CD4-positive, alpha-beta T cell (primary cell): ENCODE data around the gene RIPK4. TPM values are rescaled to one million over a fixed set of nuclear protein-coding genes. Genes with fewer than 3 reads are reported as not detected.

Source experiments
- ATAC-seq: fragments of 200-7000 bp; cut with Tn5 transposase; one replicate; pipeline ENCODE4 v1.10.0; 2022; ENCODE audit warnings: mild to moderate bottlenecking; ENCODE audit not compliant: poor library complexity
- CTCF ChIA-PET: fragments of 350-600 bp; sonication (Branson Sonifier 250); formaldehyde crosslinking; loops from one replicate; lab custom pipeline; 2021; ENCODE audit warnings: antibody characterized with exemption, inconsistent platforms; lab: Charles Lee
- POLR2A ChIA-PET: fragments of 350-600 bp; sonication (Branson Sonifier 250); formaldehyde crosslinking; loops from one replicate; lab custom pipeline; 2021; ENCODE audit warnings: antibody characterized with exemption, inconsistent platforms; lab: Charles Lee
- DNase-seq, 14 experiments: peaks; one replicate each; pipeline ENCODE4 v3.0.0-alpha.2; 2013 to 2020; ENCODE audit warnings: mixed read lengths in 2 of 14
- H3K27ac ChIP-seq, 2 donors: one replicate each; pipeline versions ENCODE4 v1.5.1 to v1.7.0; 2013; ENCODE audit warnings: low read length in 2 of 2, low read depth in 1 of 2, mild to moderate bottlenecking in 1 of 2
- H3K27me3 ChIP-seq, 2 experiments: 1 replicate in 1 of 2; 2 replicates in 1 of 2; pipeline versions ENCODE4 v1.6.1 to v1.7.0; 2013; ENCODE audit warnings: low read length in 2 of 2, control low read depth in 1 of 2, mild to moderate bottlenecking in 1 of 2, moderate library complexity in 1 of 2; ENCODE audit not compliant: insufficient read depth in 2 of 2, control insufficient read depth in 1 of 2
- H3K36me3 ChIP-seq: one replicate; pipeline ENCODE4 v1.6.1; 2013; ENCODE audit warnings: low read length, control low read depth; ENCODE audit not compliant: insufficient read depth
- H3K4me1 ChIP-seq: one replicate; pipeline ENCODE4 v1.6.1; 2013; ENCODE audit warnings: low read length, control low read depth; ENCODE audit not compliant: insufficient read depth
- H3K4me3 ChIP-seq: one replicate; pipeline ENCODE4 v1.5.1; 2013; ENCODE audit warnings: mild to moderate bottlenecking, low read length, moderate library complexity
- H3K9me3 ChIP-seq, 2 experiments: 1 replicate in 1 of 2; 2 replicates in 1 of 2; pipeline versions ENCODE4 v1.6.1 to v1.7.0; 2013; ENCODE audit warnings: low read length in 2 of 2, mild to moderate bottlenecking in 2 of 2, control low read depth in 1 of 2, moderate library complexity in 1 of 2; ENCODE audit not compliant: control insufficient read depth in 1 of 2, insufficient read depth in 1 of 2
- H3K27ac Mint-ChIP-seq: one replicate; pipeline ENCODE4 v1.8.0; 2020; ENCODE audit warnings: mixed read lengths
- H3K27me3 Mint-ChIP-seq: one replicate; pipeline ENCODE4 v1.8.0; 2021; ENCODE audit warnings: mixed read lengths
- H3K36me3 Mint-ChIP-seq: one replicate; pipeline ENCODE4 v1.8.0; 2021; ENCODE audit warnings: low read depth, mixed read lengths
- H3K4me1 Mint-ChIP-seq: one replicate; pipeline ENCODE4 v1.8.0; 2021; ENCODE audit warnings: low read depth, mixed read lengths
- H3K4me3 Mint-ChIP-seq: one replicate; pipeline ENCODE4 v1.8.0; 2020; ENCODE audit warnings: mild to moderate bottlenecking, mixed read lengths
- H3K9me3 Mint-ChIP-seq: one replicate; pipeline ENCODE4 v1.8.0; 2020; ENCODE audit warnings: mixed read lengths
- intact Hi-C, 2 experiments: fragments of 100-400 bp; cut with DNase I in 1 of 2; cut with micrococcal nuclease in 1 of 2; formaldehyde crosslinking; loops; one replicate each; pipeline versions ENCODE4 v1.15.1 to v1.9.0; 2023 to 2025; cut with DNase I, micrococcal nuclease
- total RNA-seq, 174 experiments: library from RNA in 2 of 174; stranded (reverse) in 2 of 174; gene quantifications; one replicate each; pipeline ENCODE4 v1.2.3 and lab custom pipeline; 2021 to 2026
- TF ChIP-seq, protein P1 (sequence below): fragments of 200-600 bp; IDR thresholded peaks from one replicate; pipeline ENCODE4 v1.8.0; 2022; ENCODE audit warnings: antibody characterized with exemption, mild to moderate bottlenecking

RIPK4 gene
- total RNA-seq, 2 experiments from 2014 or later: 2.5 to 3.0 TPM

DNA sequence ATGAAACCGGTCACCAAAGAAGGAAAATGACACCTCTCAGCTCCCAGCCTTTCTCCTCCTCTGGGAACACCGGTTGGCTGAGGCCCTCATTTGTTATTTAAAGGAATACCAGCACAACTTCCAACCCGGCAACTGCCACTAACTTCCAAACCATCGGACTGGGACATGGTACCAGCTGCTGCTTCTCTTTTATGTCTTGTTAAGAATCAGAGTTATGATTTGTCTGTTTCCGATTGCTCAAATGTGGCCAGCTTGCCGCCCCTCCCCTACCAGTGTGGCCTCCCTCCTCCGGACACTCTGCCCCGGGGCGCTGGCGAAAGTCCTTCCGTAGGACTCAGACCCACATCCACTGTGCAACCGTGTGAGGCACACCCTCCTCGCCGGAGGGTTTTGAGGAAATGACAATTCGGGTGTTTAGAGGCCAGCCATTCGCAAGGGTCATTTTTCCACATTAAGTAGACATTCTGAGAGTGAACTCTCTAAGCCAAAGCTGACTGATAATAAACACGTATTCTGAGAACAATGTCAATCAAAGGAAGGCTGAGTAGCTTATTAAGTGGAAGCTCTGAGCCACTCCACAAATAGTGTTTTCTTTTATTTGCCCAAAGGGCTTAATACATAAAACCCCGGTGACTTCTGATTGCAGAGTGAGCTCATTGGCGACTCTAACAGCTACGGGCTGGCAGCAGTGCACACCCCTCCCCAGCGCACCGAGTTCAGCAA, 5.5 kb downstream of the RIPK4 start:
- Mint-ChIP-seq H3K4me1 (peaks cover 23% of the 10 kb centered on the region), H3K27ac (no peak overlapping the region), H3K9me3 (no peaks in the 10 kb centered on the region), H3K36me3 (no peaks in the 10 kb centered on the region), H3K27me3 (peaks cover 64% of the 10 kb centered on the region), H3K4me3 (no peak overlapping the region)
- peaks cover 61 to 68% of the 10 kb centered on the region in 2 experiments for H3K27me3 ChIP-seq
- peaks cover 0 to 10% of the 10 kb centered on the region in 2 experiments for H3K9me3 ChIP-seq
- DNase-seq (peak in 2 of 14 experiments; percentile 55 to 61), ATAC-seq (no peak)
- no peaks in the 10 kb centered on the region for H3K36me3 ChIP-seq
- H3K4me3 ChIP-seq: no peak overlapping the region
- TF ChIP-seq, protein P1, sequence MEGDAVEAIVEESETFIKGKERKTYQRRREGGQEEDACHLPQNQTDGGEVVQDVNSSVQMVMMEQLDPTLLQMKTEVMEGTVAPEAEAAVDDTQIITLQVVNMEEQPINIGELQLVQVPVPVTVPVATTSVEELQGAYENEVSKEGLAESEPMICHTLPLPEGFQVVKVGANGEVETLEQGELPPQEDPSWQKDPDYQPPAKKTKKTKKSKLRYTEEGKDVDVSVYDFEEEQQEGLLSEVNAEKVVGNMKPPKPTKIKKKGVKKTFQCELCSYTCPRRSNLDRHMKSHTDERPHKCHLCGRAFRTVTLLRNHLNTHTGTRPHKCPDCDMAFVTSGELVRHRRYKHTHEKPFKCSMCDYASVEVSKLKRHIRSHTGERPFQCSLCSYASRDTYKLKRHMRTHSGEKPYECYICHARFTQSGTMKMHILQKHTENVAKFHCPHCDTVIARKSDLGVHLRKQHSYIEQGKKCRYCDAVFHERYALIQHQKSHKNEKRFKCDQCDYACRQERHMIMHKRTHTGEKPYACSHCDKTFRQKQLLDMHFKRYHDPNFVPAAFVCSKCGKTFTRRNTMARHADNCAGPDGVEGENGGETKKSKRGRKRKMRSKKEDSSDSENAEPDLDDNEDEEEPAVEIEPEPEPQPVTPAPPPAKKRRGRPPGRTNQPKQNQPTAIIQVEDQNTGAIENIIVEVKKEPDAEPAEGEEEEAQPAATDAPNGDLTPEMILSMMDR: no peak
- intact Hi-C loops: no loop called here
- peaks cover 21% of the 10 kb centered on the region for H3K4me1 ChIP-seq
- no peak overlapping the region for H3K27ac ChIP-seq
- POLR2A ChIA-PET: no interaction called here
- CTCF ChIA-PET: interaction anchor here (0.6 kb wide), 1 partner anchor 25 kb away, joined by 3 read pairs; no protein-coding TSS in a partner anchor

- Histone ChIP-seq H3K36me3 (no peaks in the 10 kb centered on the region), H3K4me1 (peaks cover 14% of the 10 kb centered on the region), H3K27ac (no peak overlapping the region), H3K27me3 (peaks cover 54 to 58% of the 10 kb centered on the region in 2 experiments), H3K9me3 (peaks cover 0 to 3% of the 10 kb centered on the region in 2 experiments), H3K4me3 (no peak overlapping the region)
- DNase-seq: no peak
- H3K4me3 Mint-ChIP-seq: no peak overlapping the region
- peaks cover 58% of the 10 kb centered on the region for H3K27me3 Mint-ChIP-seq
- no peak for ATAC-seq
- H3K4me1 Mint-ChIP-seq: peaks cover 18% of the 10 kb centered on the region
- intact Hi-C loops: no loop called here
- no peaks in the 10 kb centered on the region for H3K9me3 Mint-ChIP-seq
- no peaks in the 10 kb centered on the region for H3K36me3 Mint-ChIP-seq
- ChIA-PET POLR2A (no interaction called here), CTCF (no interaction called here)
- no peak overlapping the region for H3K27ac Mint-ChIP-seq
- TF ChIP-seq, protein P1: no peak
Measured at GRCh38 chr21:41760411-41760810, 6.4 kb downstream of the RIPK4 start.

DNA sequence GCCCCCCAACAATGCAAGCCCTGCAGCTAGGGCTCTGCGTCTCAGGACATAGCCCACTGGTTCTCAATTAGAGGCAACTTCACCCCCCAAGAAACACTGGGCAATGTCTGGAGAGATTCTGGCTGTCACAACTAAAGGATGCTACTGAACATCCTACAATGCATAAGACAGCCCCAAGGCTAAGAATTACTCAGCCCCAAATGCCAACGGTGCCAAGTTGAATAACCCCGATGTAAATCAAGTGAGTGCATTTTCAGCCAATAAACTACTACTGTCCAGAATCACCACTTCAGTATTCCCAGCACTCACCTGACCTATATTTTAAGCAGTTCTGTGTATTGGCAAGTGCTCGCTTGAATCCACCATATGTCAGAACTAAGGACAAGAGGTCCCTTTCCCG, 6.9 kb downstream of the RIPK4 start:
- H3K27ac ChIP-seq: no peak overlapping the region
- no peaks in the 10 kb centered on the region for H3K36me3 Mint-ChIP-seq
- ChIA-PET POLR2A (no interaction called here), CTCF (no interaction called here)
- H3K4me1 Mint-ChIP-seq: peaks cover 13% of the 10 kb centered on the region
- peaks cover 50 to 54% of the 10 kb centered on the region in 2 experiments for H3K27me3 ChIP-seq
- no peak overlapping the region for H3K4me3 Mint-ChIP-seq
- TF ChIP-seq, protein P1: no peak
- peaks cover 53% of the 10 kb centered on the region for H3K27me3 Mint-ChIP-seq
- no peak overlapping the region for H3K27ac Mint-ChIP-seq
- intact Hi-C loops: no loop called here
- H3K4me3 ChIP-seq: no peak overlapping the region
- no peaks in the 10 kb centered on the region for H3K36me3 ChIP-seq
- no peak for DNase-seq
- no peaks in the 10 kb centered on the region for H3K9me3 ChIP-seq
- H3K9me3 Mint-ChIP-seq: no peaks in the 10 kb centered on the region
- H3K4me1 ChIP-seq: peaks cover 14% of the 10 kb centered on the region
- no peak for ATAC-seq
